C4-2B (cell line): ENCODE data around the gene LCK.
A peak's percentile ranks its signal among the peaks of the same experiment; 100 is the strongest.

Source experiments
- H3K27ac ChIP-seq: fragments of 450-650 bp; 2 replicates; pipeline ENCODE4 v1.5.1; 2017
- ZFX ChIP-seq: fragments of 450-650 bp; IDR thresholded peaks from 2 replicates; pipeline ENCODE4 v1.6.1; 2017
- TF ChIP-seq, protein P1 (sequence below): fragments of 450-650 bp; conservative IDR thresholded peaks from 2 replicates; pipeline ENCODE4 v1.5.1; 2017; ENCODE audit warnings: mild to moderate bottlenecking

LCK gene

DNA sequence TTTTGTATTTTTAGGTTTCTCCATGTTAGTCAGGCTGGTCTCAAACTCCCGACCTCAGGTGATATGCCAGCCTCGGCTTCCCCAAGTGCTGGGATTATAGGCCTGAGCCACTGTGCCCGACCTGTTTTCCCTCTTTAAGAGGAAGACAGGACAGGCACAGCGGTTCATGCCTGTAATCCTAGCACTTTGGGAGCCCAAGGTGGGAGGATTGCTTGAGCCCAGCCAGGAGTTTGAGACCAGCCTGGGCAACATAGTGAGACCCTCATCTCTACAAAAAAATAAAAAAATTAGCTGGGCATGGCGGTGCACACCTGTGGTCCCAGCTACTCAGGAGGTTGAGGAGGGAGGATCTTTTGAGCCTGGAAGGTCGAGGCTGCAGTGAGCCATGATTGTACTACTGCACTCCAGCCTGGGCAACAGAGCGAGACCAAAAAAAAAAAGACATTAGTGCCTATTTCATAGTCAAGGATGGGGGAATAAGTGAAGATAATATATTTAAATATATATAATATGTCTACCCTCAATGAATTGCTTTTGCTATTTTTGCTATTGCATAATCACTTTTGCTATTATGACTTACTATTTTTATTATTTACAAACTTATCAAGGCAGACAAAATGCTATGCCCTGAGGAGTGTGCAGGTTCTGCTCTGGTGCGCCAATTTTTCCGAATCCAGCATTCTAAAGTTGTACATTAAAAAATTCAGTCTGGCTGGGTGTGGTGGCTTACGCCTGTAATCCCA, 67.2 kb downstream of the LCK start:
- H3K27ac ChIP-seq, result no peak overlapping the region
- no peak for TF ChIP-seq ZFX
- TF ChIP-seq, protein P1, sequence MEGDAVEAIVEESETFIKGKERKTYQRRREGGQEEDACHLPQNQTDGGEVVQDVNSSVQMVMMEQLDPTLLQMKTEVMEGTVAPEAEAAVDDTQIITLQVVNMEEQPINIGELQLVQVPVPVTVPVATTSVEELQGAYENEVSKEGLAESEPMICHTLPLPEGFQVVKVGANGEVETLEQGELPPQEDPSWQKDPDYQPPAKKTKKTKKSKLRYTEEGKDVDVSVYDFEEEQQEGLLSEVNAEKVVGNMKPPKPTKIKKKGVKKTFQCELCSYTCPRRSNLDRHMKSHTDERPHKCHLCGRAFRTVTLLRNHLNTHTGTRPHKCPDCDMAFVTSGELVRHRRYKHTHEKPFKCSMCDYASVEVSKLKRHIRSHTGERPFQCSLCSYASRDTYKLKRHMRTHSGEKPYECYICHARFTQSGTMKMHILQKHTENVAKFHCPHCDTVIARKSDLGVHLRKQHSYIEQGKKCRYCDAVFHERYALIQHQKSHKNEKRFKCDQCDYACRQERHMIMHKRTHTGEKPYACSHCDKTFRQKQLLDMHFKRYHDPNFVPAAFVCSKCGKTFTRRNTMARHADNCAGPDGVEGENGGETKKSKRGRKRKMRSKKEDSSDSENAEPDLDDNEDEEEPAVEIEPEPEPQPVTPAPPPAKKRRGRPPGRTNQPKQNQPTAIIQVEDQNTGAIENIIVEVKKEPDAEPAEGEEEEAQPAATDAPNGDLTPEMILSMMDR, result no peak

DNA sequence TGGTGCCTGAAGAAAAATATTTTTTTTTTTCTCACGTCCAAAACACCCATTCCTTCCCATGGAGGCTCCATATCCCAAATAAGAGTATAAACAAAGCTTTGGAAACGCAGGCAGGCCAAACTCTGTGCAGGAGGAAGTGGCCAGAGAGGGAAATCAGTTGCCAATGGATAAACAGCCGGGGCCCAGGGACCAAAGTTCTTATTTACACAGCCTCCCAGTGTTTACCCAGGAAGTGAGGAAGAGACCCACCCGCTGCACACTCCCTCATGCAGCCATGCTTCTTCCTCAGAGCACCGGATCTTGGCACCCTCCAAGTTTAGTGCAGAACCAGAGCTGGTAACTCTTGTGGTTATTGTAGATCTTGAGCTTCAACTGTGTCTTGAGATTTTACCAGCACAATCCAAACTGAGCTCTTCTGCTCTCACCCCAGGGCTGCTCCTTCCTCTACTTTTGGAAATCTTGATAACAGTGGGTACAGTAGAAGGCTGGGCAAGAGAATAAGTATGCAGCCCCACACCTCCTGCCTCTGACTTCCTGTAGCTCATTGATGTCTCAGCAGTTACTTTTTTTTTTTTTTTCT, 70.7 kb downstream of the LCK start:
- H3K27ac ChIP-seq, result peak overlapping the region; percentile 88
- TF ChIP-seq ZFX, result no peak
- TF ChIP-seq, protein P1, result no peak

DNA sequence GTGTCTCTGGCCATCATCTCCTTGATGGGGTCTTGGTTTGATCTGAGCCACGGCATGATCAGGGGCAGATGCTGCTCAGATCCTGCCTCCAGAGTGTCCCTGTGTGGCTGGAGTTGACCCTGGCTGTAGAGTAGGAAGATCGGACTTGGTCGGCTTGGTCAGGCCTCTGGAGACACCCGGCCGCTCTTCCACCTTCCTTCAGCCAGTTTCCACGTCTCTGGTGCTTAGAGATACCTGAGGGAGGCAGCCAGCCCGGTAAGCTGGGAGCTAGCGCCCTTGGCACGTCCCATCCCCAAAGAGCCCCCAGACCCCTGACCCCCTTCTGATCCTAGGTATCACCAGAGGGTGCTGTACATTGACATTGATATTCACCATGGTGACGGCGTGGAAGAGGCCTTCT, 76.1 kb downstream of the LCK start:
- H3K27ac ChIP-seq, result no peak overlapping the region
- TF ChIP-seq, protein P1, result no peak
- no peak for TF ChIP-seq ZFX

DNA sequence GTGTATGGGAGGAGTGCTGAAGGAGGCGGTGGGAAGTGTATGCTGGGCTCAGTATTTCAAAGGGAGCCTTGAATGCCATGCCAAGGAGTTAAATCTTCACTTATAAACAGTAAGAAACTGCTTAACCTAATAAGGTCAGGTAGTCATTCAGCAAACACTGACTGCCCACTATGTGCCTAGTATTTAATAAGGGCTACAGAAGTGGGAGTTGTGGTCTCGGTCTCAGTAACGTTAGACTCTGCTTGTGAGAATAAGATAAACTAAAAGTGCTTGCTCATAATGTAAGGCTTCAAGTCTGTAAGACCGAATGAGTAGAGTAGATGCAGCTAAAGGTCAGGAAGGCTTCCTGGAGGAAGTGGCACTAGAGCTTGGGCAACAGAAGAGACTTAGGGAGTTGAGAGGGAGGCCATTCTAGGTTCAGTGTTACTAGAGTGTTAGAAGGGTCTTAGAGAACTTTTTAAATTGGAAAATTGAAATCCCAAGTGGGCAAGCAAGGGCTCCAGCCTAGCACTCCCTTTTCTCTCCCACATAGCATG, 78.9 kb downstream of the LCK start:
- no peak overlapping the region for H3K27ac ChIP-seq

DNA sequence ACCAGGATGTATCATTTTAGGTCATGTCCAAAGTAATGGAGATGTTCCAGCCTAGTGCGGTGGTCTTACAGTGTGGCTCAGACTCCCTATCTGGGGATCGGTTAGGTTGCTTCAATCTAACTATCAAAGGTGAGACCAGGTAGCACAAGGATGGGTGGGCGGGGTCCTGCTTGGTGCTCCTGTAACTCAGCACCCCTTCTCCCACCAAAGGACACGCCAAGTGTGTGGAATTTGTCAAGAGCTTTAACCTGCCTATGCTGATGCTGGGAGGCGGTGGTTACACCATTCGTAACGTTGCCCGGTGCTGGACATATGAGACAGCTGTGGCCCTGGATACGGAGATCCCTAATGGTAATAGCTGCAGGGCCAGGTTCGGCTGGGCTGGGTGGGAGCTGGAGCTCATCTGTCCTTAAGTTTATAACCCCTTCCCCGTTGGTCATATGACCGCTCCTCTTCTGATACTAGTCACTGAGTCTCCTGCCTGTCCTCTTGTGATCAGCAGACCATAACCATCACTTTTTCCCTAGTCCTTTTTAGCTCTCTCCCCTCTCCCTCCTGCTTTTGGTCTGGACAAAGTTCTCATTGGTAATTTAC, 79.6 kb downstream of the LCK start:
- no peak overlapping the region for H3K27ac ChIP-seq
- TF ChIP-seq, protein P1, result no peak
- TF ChIP-seq ZFX, result no peak

More for the DNA sequence above, 78.9 kb downstream of the LCK start:
- TF ChIP-seq, protein P1, result no peak
- TF ChIP-seq ZFX, result no peak

DNA sequence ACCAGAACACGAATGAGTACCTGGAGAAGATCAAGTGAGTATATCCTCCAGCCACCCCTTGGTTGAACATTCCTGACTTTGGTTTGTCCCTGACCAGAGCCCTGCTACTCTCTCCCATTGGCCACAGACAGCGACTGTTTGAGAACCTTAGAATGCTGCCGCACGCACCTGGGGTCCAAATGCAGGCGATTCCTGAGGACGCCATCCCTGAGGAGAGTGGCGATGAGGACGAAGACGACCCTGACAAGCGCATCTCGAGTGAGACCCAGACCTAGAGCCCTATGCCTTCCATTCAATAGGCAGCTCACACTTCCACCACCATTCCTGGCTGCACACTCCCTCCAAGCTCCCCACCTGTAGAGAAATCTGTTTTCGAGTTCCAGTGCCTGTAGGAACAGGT, 80.5 kb downstream of the LCK start:
- H3K27ac ChIP-seq, result peak overlapping the region; percentile 50; the same call in 1 of the 2 replicates
- TF ChIP-seq, protein P1, result no peak
- no peak for TF ChIP-seq ZFX
